Mononuclear cell (primary cell): ENCODE data around the gene CORO7. TPM values are rescaled to one million over a fixed set of nuclear protein-coding genes. Genes with fewer than 3 reads are reported as not detected.

Experiments
- H3K27me3 ChIP-seq: 2 replicates; pipeline ENCODE4 v1.6.0; 2011; ENCODE audit warnings: low read length, control low read depth; ENCODE audit not compliant: insufficient read depth
- H3K4me1 ChIP-seq: 2 replicates; pipeline ENCODE4 v1.5.1; 2011; ENCODE audit warnings: mild to moderate bottlenecking, low read length, control low read depth; ENCODE audit not compliant: insufficient read depth
- H3K4me3 ChIP-seq: 2 replicates; pipeline ENCODE4 v1.5.1; 2011; ENCODE audit warnings: mild to moderate bottlenecking, low read length, moderate library complexity
- H3K9me3 ChIP-seq: 2 replicates; pipeline ENCODE4 v1.5.1; 2011; ENCODE audit warnings: low read depth, mild to moderate bottlenecking, control low read depth, low read length
- total RNA-seq: library from RNA; depleted of rRNA; stranded (reverse); fragments of >200 nt; gene quantifications from one replicate; pipeline ENCODE4 v1.2.3, GENCODE V29; 2012

CORO7 gene
- total RNA-seq, 1 donor = 235 TPM

DNA sequence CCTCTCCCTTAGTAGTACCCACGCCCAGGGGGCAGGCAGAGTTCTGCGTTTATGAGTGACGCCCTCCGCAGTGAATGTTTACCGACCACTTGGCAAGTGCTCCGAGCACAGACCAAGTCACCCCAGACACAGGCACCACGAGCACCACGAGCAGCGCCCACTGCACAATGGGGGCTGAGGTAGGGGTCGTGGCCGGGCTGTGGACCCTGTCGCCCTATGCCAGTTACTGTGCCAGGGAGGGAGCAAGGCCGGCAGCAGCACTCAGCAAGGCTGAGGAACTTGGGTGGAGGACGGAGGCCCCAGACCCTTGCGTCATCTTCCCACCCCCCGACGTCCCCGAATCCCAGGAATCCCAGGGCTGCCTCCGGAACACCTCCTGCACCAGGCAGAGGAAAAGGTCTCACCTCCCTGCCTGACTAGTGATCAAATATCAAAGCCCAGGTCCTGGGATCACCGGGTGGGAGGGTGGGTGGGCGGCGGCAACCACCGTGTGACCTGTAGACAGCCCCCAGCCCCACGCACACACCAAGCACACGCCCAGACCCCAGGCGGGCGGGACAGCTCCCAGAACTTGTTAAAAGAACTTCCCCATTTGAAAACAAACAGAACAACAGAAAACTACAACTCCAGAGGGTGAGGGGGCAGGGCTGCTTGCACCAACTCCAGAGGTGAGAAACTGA, 39.4 kb downstream of the CORO7 start:
- H3K9me3 ChIP-seq = no peaks in the 10 kb centered on the region
- peaks cover 17% of the 10 kb centered on the region for H3K4me1 ChIP-seq
- no peaks in the 10 kb centered on the region for H3K27me3 ChIP-seq
- no peak overlapping the region for H3K4me3 ChIP-seq

DNA sequence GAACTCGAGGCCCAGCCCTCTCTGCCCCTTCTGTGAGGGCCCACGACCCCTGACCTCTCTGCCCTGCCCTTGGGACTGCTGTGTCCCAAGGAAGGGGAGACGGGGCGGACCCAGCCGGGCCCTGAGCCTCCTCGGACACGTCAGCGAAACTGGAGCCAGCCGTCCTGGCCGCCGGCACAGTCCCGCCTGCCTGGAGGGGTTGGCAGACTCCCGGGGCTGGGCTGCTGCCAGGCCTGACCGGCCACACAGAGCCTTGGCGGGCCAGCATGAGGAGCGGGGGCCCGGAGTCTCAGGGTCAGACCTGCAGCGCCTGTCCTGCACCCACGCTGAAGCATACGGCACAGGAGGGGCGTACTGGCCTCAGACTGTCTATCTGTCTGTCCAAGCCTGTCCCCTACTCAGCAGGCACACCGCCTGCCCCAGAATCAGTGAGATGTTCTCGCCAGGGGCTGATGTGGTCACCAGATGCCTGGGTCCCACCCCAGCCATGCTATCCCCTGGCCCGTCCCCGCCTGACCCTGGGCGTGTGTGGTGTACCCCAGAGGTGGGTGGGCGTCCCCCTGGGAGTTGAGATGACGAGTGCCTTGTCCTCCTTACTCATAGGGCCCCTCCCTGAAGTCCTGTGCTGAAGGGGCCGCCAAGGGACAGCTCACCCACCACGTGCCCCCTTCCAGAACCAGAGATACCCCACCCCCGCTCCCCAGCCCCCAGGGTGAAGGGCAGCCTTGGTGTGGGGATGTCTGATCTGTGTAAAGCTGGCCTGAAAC, 40.1 kb downstream of the CORO7 start:
- Histone ChIP-seq H3K4me1 (peaks cover 22% of the 10 kb centered on the region), H3K4me3 (no peak overlapping the region), H3K9me3 (no peaks in the 10 kb centered on the region), H3K27me3 (no peaks in the 10 kb centered on the region)

DNA sequence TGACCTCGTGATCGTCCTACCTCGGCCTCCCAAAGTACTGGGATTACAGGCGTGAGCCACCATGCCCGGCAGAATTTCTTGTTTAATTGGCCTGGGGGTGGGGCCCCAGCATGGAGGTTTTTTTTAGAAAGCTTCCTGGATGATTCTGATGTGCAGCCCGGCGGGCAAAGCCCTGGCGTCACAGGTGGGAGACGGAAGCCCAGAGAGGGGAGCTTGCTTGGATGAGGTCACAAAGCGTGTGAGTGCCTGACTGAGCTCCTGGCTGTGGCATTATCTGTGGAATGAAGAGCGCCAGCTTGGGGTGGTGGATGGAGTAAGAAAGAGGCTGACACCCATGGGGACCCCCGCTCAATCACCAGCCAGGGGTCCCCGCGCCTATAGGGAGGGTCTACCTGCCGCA, 40.7 kb downstream of the CORO7 start:
- Histone ChIP-seq H3K4me1 (peaks cover 25% of the 10 kb centered on the region), H3K4me3 (no peak overlapping the region), H3K9me3 (no peaks in the 10 kb centered on the region), H3K27me3 (no peaks in the 10 kb centered on the region)

DNA sequence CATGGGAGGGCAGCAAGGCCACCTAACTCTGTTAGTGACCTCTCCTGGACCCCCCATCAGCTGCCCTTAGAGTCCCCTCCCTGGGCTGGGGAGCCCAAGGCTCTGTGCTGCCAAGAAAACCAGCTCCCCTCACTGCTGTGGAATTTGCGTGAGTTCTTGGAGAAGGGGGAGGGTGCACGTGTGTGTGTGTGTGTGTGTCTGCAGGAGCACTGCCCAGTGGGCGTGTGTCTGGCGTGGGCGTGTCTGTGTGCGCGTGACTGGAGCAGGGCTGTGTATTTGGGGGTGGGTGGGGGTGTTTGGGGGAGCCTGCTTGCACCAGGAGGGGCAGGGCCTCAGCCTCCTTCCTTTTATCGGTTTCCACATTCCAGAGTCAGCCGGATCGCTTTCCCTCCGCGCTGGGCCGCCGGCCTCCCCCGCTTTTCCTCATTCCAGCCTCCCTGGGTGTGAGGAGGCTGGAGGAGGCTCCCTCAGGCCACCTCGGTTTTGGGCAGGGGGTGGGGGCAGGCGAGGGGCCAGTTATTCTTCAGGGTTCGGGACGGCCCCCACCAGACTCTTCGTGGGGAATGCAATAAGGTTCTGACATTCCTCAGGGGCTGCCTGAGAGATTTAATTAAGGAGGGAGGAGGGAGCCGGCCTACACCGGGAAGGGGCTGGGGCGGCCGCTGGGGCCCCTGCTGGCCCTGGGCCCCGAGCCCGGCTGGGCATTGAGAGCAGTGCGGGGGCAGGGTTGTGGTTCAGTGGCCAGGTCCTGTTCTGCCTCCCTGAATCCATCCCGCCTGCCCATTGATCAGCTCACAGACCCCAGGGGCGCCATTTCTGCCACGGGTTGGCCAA, 42.3 kb downstream of the CORO7 start:
- Histone ChIP-seq H3K4me1 (peaks cover 25% of the 10 kb centered on the region), H3K27me3 (no peaks in the 10 kb centered on the region), H3K4me3 (no peak overlapping the region), H3K9me3 (no peaks in the 10 kb centered on the region)

DNA sequence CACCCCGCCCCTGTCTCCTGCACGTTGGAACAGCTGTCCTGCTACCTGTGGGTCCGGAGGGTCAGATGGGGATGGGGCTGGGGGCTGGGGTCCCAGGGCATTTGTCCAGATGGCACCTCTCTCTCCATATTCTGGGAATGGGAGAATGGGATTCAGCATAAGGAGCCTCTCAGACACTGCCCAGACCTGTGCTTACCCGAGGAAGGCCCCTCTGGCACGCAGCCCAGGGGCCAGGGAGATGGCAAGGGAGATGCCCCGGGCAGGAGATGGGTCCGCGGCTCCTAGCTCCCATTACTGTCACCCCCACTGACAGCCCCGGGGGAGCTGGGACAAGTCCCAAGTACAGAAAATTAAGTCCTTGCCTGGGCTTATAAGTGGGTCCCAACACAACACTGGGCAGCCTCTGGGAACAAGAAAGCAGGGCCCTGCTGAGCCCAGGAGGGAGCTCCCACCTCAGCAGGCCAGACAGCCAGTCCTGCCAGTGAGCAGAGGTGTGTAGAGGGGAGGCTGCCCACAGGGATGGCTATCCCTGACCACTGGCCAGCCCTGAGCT, 43.0 kb downstream of the CORO7 start:
- peaks cover 25% of the 10 kb centered on the region for H3K4me1 ChIP-seq
- no peaks in the 10 kb centered on the region for H3K27me3 ChIP-seq
- no peaks in the 10 kb centered on the region for H3K9me3 ChIP-seq
- no peak overlapping the region for H3K4me3 ChIP-seq

DNA sequence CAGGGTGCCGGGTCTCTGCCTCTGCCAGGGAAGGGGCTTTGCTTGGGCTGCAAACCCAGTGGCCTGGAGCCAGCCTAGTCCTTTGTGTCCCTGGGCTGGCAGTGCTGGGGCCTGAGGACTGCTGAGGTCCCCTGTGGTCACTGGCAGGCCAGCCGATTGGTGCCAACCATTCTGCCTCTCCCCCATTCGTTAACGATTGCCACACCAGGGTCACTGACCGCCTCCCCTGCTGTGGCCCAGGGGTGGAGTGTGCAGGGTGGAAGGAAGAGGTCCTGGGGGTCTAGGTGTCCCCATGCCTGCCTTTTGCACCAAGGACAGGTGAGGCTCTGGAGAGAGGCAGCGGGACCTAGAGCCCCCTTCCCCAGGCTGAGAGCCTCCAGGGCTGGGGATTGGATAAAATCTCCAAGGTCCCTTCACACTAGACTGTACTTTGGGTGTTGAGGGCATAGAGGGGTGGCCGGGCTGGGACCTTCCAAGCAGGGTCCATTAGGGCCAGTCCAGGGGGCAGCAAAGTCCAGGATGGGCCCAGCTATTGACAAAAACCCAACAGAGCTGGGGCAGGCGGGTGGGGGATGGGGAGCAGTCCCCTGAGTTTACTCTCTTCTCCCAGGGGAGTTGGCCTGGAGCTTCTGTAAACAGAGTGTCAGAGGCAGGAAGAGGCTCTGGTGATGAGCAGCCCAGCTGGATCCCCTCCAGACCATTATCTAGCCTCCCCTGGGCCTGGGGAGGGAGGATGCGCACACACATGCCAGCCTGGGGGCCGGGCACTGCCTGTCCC, 43.6 kb downstream of the CORO7 start:
- no peaks in the 10 kb centered on the region for H3K27me3 ChIP-seq
- no peaks in the 10 kb centered on the region for H3K9me3 ChIP-seq
- H3K4me1 ChIP-seq = peaks cover 25% of the 10 kb centered on the region
- H3K4me3 ChIP-seq = no peak overlapping the region

DNA sequence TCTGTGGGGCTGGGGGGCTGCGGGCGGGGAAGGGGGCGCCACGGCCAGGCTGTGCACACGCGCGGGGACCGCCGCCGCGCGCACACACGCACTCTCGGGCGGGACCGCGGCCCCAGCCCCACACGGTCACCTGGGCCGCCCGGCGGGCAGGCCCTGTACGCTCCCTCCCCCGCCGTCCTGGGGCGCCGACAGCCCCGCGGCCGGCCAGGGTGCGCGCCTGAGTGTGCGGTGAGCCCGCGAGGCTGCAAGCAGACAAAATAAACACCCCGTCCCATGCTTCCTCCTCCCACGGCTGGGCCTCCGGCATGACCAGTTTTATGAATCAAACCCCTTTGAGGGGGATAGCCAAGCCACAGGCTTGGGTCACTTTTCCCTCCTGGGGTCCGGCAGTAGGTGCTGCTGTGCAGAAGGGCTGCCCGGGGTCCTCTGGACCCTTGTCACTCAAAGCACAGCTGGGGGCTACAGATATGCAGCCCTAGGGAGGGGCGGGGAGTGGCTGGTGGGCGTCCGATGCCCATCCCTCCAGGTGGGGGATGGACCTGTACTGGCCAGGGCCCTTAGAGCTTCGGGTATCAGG, 44.3 kb downstream of the CORO7 start:
- H3K4me3 ChIP-seq = no peak overlapping the region
- no peaks in the 10 kb centered on the region for H3K9me3 ChIP-seq
- peaks cover 25% of the 10 kb centered on the region for H3K4me1 ChIP-seq
- H3K27me3 ChIP-seq = no peaks in the 10 kb centered on the region

DNA sequence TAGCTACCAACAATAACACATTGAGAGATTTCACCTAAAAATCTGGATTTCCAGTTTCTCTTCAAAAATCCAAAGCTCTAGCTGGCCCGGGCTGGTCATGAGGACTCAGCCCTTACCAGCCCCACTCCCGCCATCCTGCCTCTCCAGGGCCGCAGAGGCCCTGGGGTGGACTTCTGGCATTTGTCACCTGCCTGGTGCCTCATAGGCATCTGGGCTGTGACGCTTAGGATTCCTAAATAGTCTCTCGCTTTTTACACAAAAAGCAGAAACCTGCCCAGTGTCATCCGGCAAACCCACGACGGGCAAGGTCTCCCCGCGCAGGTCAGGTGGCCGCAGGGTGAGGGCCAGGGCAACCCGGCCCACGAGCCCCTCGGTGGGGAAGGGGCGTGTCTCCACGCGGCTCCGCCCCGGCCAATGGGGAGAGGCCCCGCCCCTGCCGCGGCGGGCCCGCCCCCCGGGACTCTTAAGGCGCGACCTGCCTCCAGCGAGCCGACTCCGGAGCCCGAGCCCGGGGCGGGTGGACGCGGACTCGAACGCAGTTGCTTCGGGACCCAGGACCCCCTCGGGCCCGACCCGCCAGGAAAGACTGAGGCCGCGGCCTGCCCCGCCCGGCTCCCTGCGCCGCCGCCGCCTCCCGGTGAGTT, 44.9 kb downstream of the CORO7 start, which contains the start of gene VASN:
VASN (plus strand) TSS at position 492 of the 644 bp plus-strand sequence. CDS start 9,030 bp downstream, outside the sequence.
- no peaks in the 10 kb centered on the region for H3K9me3 ChIP-seq
- peaks cover 25% of the 10 kb centered on the region for H3K4me1 ChIP-seq
- H3K4me3 ChIP-seq = no peak within 1 kb of the TSS
- H3K27me3 ChIP-seq = no peaks in the 10 kb centered on the region

DNA sequence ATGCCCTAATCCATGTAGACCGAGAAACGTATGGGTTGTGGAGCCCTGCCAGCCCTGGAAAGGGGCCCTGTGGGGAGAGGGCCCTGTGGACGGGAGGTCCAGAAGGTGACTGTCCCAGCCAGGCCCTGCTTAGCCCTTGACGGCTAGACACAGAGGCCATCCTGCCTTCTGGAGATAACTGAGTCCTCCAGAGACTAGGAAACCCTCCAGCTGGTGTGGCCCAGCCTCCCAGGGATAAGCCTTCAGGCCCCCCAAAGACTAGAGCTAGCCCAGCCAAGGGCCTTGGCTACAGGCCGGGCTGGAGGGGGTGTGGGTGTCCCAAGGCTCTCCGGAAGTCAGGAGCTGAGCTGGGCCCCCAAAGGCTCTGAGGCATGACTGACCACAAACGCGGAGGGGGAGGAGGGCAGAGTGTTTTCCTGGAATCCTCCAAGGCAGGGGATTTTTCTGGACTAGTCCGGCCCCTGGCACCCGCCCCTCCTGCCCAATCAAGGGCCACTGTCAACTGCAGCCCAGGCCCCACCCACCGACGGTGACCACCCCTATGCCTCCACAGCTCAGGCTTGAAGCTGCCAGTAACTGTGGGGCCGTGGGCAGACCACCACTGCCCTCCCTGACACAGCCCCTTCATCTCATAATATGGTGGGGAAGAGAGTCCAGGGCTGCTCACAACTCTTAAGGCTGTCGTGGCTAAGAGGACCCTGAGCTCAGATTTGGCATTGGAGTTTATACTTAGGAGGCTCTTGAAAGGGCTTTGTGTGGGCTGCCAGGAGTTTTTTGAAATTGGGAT, 45.6 kb downstream of the CORO7 start:
- Histone ChIP-seq H3K27me3 (no peaks in the 10 kb centered on the region), H3K4me3 (no peak overlapping the region), H3K4me1 (peaks cover 25% of the 10 kb centered on the region), H3K9me3 (no peaks in the 10 kb centered on the region)

DNA sequence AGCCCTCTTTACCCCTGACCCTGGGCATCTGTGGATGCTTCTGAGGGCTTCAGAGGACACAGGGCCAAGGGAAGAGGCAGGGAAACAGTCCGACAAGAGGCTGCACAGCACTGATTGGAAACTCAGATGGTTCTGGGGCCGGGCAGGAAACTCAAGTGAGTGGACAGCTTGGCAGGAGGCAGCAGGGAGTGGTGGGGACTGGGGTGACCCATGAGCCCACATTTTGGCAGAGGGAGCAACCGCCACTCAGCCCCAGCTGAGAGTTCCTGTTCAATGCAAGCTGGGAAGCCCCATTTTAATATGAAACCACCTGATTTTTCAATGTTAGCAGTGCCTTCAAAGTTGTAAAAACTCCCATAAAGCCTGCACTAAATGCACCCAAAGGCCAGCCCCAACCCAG, 46.2 kb downstream of the CORO7 start:
- no peak overlapping the region for H3K4me3 ChIP-seq
- peaks cover 25% of the 10 kb centered on the region for H3K4me1 ChIP-seq
- H3K9me3 ChIP-seq = no peaks in the 10 kb centered on the region
- no peaks in the 10 kb centered on the region for H3K27me3 ChIP-seq

DNA sequence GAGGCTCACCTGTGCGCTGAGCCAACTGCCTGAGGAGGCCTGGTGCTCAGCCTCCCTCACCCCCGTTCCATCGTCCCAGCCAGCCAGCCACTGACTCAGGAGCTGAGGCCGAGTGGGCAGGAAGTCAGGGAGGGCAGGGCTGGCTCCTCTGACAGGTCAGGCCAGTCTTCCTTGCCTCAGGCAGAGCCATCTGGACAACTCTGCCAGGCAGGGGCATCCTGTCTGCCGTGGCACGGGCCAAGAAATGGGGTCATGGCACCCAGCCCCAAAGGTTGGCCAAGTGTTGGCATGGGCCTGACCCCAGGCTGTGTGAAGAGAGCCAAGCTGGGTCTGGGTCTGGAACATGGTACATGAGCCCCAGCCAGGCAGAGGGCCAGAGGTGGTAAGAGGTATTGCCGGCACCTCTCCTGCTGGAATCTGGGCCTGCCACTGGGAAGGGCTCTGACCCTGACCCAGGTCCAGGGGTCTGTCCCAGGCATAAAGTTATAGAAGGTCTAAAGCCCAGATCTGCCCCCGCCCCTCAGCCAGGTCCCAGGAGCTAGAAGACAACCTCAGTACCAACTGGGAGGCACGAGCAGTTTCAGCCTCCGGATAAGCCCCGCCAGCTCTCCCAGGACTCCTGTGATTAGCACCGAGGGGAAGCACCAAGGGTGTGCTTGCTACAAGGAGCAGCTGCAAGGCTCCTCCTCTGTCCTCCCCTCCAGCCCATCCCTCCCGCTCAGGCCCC, 47.2 kb downstream of the CORO7 start:
- no peaks in the 10 kb centered on the region for H3K9me3 ChIP-seq
- H3K27me3 ChIP-seq = no peaks in the 10 kb centered on the region
- H3K4me3 ChIP-seq = no peak overlapping the region
- H3K4me1 ChIP-seq = peaks cover 25% of the 10 kb centered on the region

DNA sequence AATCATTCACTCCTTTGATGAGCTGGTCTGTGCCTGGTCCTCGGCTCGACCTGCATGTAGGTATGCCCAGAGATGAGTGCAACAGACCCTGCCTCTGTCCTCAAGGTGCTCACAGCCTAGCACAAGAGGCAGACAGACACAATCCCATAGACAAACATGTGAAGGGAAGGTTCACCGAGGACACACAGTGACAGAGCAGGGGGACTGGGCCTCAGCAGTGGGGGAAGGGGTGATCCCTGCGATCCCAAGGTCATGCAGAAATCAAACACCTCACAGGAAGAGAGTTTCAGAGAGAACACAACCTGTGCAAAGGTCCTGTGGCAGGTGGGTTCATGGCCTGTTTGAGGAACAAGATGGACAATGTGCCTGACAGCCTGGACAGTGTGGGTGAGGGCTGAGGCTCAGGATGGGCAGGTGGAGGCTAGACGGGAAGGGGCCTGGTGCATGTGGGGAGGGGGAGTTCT, 49.0 kb downstream of the CORO7 start:
- no peaks in the 10 kb centered on the region for H3K9me3 ChIP-seq
- H3K27me3 ChIP-seq = no peaks in the 10 kb centered on the region
- no peak overlapping the region for H3K4me3 ChIP-seq
- peaks cover 11% of the 10 kb centered on the region for H3K4me1 ChIP-seq
